IMR-90 (cell line): ENCODE measurements around the gene KIF9. TPM values are rescaled to one million over a fixed set of nuclear protein-coding genes. Genes with fewer than 3 reads are reported as not detected.

Experiments used
- ATAC-seq: fragments of 200-7000 bp; cut with Tn5 transposase; 2 replicates; pipeline ENCODE4 v1.9.1; 2020; ENCODE audit warnings: low read depth, mild to moderate bottlenecking, moderate library complexity
- BruUV-seq: library from RNA; stranded (reverse); fragments of 400-500 nt; replicated peaks from 2 replicates; lab custom pipeline; 2021; lab: Mats Ljungman, UMichigan
- CTCF ChIA-PET: fragments of 300-600 bp; formaldehyde crosslinking; extraction: SDS; loops from one replicate; lab custom pipeline; 2021; ENCODE audit warnings: antibody characterized with exemption; lab: Yijun Ruan, JAX
- POLR2A ChIA-PET: fragments of 300-600 bp; sonication (Branson Sonifier 250); formaldehyde crosslinking; loops from one replicate; lab custom pipeline; 2022; ENCODE audit warnings: antibody characterized with exemption; ENCODE audit not compliant: unreplicated experiment; lab: Charles Lee
- DNase-seq: peaks from one replicate; pipeline ENCODE4 v3.0.0; 2013
- H2AFZ ChIP-seq: replicated peaks from 2 replicates; pipeline ENCODE3; 2013; ENCODE audit warnings: low read length, mild to moderate bottlenecking; ENCODE audit not compliant: poor library complexity
- H2AK5ac ChIP-seq: 2 replicates; pipeline ENCODE4 v1.6.1; 2013; ENCODE audit warnings: low read depth, low read length, inconsistent platforms
- H2AK9ac ChIP-seq: replicated peaks from 2 replicates; pipeline ENCODE3; 2013; ENCODE audit warnings: mild to moderate bottlenecking, low read depth, low read length, moderate library complexity; ENCODE audit not compliant: poor library complexity
- H2BK120ac ChIP-seq: 2 replicates; pipeline ENCODE4 v1.6.1; 2013; ENCODE audit warnings: low read depth, low read length, inconsistent platforms
- H2BK15ac ChIP-seq: 3 replicates; pipeline ENCODE4 v1.6.1; 2013; ENCODE audit warnings: low read depth, low read length, inconsistent platforms
- H2BK20ac ChIP-seq: 2 replicates; pipeline ENCODE4 v1.6.1; 2013; ENCODE audit warnings: low read depth, mild to moderate bottlenecking, inconsistent platforms, low read length, moderate library complexity
- H2BK5ac ChIP-seq: 2 replicates; pipeline ENCODE4 v1.6.1; 2013; ENCODE audit warnings: mild to moderate bottlenecking, low read depth, low read length, inconsistent platforms; ENCODE audit not compliant: poor library complexity, severe bottlenecking
- H3K14ac ChIP-seq: replicated peaks from 2 replicates; pipeline ENCODE4 v1.6.1; 2013; ENCODE audit warnings: low read depth, low read length, inconsistent platforms
- H3K18ac ChIP-seq: 2 replicates; pipeline ENCODE4 v1.6.1; 2013; ENCODE audit warnings: low read depth, low read length, control low read depth
- H3K23ac ChIP-seq: 2 replicates; pipeline ENCODE4 v1.6.1; 2013; ENCODE audit warnings: low read depth, low read length, inconsistent platforms
- H3K27ac ChIP-seq: 2 replicates; pipeline ENCODE4 v1.5.1; 2013; ENCODE audit warnings: mild to moderate bottlenecking, control low read depth, low read length; ENCODE audit not compliant: insufficient read depth
- H3K27me3 ChIP-seq: 2 replicates; pipeline ENCODE4 v1.6.1; 2013; ENCODE audit warnings: low read length; ENCODE audit not compliant: control insufficient read depth, insufficient read depth
- H3K36me3 ChIP-seq: 2 replicates; pipeline ENCODE4 v1.6.1; 2013; ENCODE audit warnings: low read length, mixed read lengths; ENCODE audit not compliant: control insufficient read depth, insufficient read depth
- H3K4ac ChIP-seq: 2 replicates; pipeline ENCODE4 v1.6.1; 2013; ENCODE audit warnings: low read depth, low read length, inconsistent platforms
- H3K4me1 ChIP-seq: 2 replicates; pipeline ENCODE4 v1.6.1; 2013; ENCODE audit warnings: low read length, mixed read lengths; ENCODE audit not compliant: control insufficient read depth, insufficient read depth
- H3K4me2 ChIP-seq: 2 replicates; pipeline ENCODE4 v1.6.1; 2013; ENCODE audit warnings: low read depth, mild to moderate bottlenecking, control low read depth, low read length, moderate library complexity
- H3K4me3 ChIP-seq: 2 replicates; pipeline ENCODE4 v1.5.1; 2013; ENCODE audit warnings: low read depth, mild to moderate bottlenecking, control low read depth, low read length, moderate library complexity; ENCODE audit not compliant: insufficient read depth
- H3K56ac ChIP-seq: 2 replicates; pipeline ENCODE4 v1.6.1; 2013; ENCODE audit warnings: low read length, inconsistent platforms; ENCODE audit not compliant: insufficient read depth; ENCODE audit errors: extremely low read depth
- H3K79me1 ChIP-seq, 2 experiments: 2 replicates each; pipeline ENCODE4 v1.6.1; 2013; ENCODE audit warnings: low read length in 2 of 2, inconsistent platforms in 1 of 2, low read depth in 1 of 2
- H3K9ac ChIP-seq: 2 replicates; pipeline ENCODE4 v1.6.1; 2013; ENCODE audit warnings: low read depth, low read length, control low read depth
- H3K9me1 ChIP-seq: 2 replicates; pipeline ENCODE4 v1.6.1; 2013; ENCODE audit warnings: low read length, inconsistent platforms; ENCODE audit not compliant: insufficient read depth
- H3K9me3 ChIP-seq: 2 replicates; pipeline ENCODE4 v1.6.1; 2013; ENCODE audit warnings: low read length; ENCODE audit not compliant: control insufficient read depth, insufficient read depth
- H4K20me1 ChIP-seq: 2 replicates; pipeline ENCODE4 v1.6.1; 2013; ENCODE audit warnings: low read length, inconsistent platforms; ENCODE audit not compliant: insufficient read depth
- H4K5ac ChIP-seq: 2 replicates; pipeline ENCODE4 v1.6.1; 2013; ENCODE audit warnings: mild to moderate bottlenecking, low read depth, low read length, control low read depth
- H4K8ac ChIP-seq, 2 experiments: 2 replicates each; pipeline ENCODE4 v1.6.1; 2013; ENCODE audit warnings: low read depth in 2 of 2, low read length in 2 of 2, control low read depth in 1 of 2, inconsistent platforms in 1 of 2
- H4K91ac ChIP-seq: 2 replicates; pipeline ENCODE4 v1.6.1; 2013; ENCODE audit warnings: low read depth, low read length, inconsistent platforms; ENCODE audit not compliant: insufficient read depth
- BHLHE40 ChIP-seq: fragments of 150-350 bp; IDR thresholded peaks from 2 replicates; pipeline ENCODE4 v1.6.1; 2016; ENCODE audit warnings: mild to moderate bottlenecking, low read depth, low read length
- CEBPB ChIP-seq: IDR thresholded peaks from 2 replicates; pipeline ENCODE4 v1.6.1; 2012; ENCODE audit warnings: low read depth, low read length, improper control_type of control experiment
- CHD1 ChIP-seq: IDR thresholded peaks from 2 replicates; pipeline ENCODE4 v1.6.1; 2012; ENCODE audit warnings: low read depth, low read length, improper control_type of control experiment
- FOS ChIP-seq: fragments of 150-350 bp; IDR thresholded peaks from 2 replicates; pipeline ENCODE4 v1.6.1; 2016; ENCODE audit warnings: low read depth, low read length
- MXI1 ChIP-seq: IDR thresholded peaks from 2 replicates; pipeline ENCODE4 v1.6.1; 2012; ENCODE audit warnings: low read depth, mild to moderate bottlenecking, low read length, moderate library complexity, borderline replicate concordance
- NFE2L2 ChIP-seq: fragments of 150-350 bp; IDR thresholded peaks from 2 replicates; pipeline ENCODE4 v1.6.1; 2016; ENCODE audit warnings: low read depth, mild to moderate bottlenecking, low read length
- POLR2A ChIP-seq: IDR thresholded peaks from 2 replicates; pipeline ENCODE4 v1.6.1; 2012; ENCODE audit warnings: mild to moderate bottlenecking, low read depth, low read length
- RAD21 ChIP-seq: IDR thresholded peaks from 2 replicates; pipeline ENCODE4 v1.6.1; 2012; ENCODE audit warnings: low read length, improper control_type of control experiment
- RCOR1 ChIP-seq: IDR thresholded peaks from 2 replicates; pipeline ENCODE4 v1.6.1; 2012; ENCODE audit warnings: mild to moderate bottlenecking, low read length, improper control_type of control experiment; ENCODE audit not compliant: insufficient replicate concordance
- SMC3 ChIP-seq: fragments of 150-350 bp; IDR thresholded peaks from 2 replicates; pipeline ENCODE4 v1.6.1; 2016; ENCODE audit warnings: low read depth, mild to moderate bottlenecking, antibody characterized with exemption, low read length, moderate library complexity
- USF2 ChIP-seq: fragments of 150-350 bp; IDR thresholded peaks from 2 replicates; pipeline ENCODE4 v1.6.1; 2017; ENCODE audit warnings: mild to moderate bottlenecking, antibody characterized with exemption, low read length, low read depth
- WGBS, 2 experiments: methylation state at CpG; one replicate each; pipeline versions ENCODE4 v1.1.5 to v1.1.7; 2013; ENCODE audit warnings: missing lambda C conversion rate in 2 of 2; ENCODE audit not compliant: insufficient read length in 1 of 2; ENCODE audit errors: extremely low coverage in 2 of 2; 5-methylcytosine and 5-hydroxymethylcytosine counted together
- dilution Hi-C: fragments of 300-500 bp; cut with HindIII; formaldehyde crosslinking; loops from one replicate; pipeline ENCODE4 v1.14.3; 2018; ENCODE audit warnings: low sequenced_read_pairs; ENCODE audit not compliant: unreplicated experiment
- in situ Hi-C: fragments of 300-500 bp; cut with MboI; formaldehyde crosslinking; loops from 3 replicates; pipeline ENCODE4 v1.14.3; 2019; ENCODE audit warnings: low sequenced_read_pairs, inconsistent platforms, mixed read lengths
- intact Hi-C: fragments of 100-400 bp; cut with micrococcal nuclease; formaldehyde crosslinking; loops from 2 replicates; pipeline ENCODE4 v1.10.0; 2022
- polyA plus RNA-seq, 3 experiments: library from polyadenylated mRNA; depleted of rRNA; stranded (reverse); fragments of >200 nt; gene quantifications; 2 replicates each; pipeline ENCODE4 v1.2.3, GENCODE V29; 2012; ENCODE audit warnings: low replicate concordance in 1 of 3
- total RNA-seq: library from RNA; depleted of rRNA; stranded (reverse); fragments of >200 nt; gene quantifications from 2 replicates; pipeline ENCODE4 v1.2.3, GENCODE V29; 2012

Gene KIF9
- total and polyA plus RNA-seq, 2 of the 4 experiments (the other 2 are of a cell fraction): 1.8 to 5.0 TPM

GRCh38 chr3:47313341-47314055 is 30.9 kb upstream of the KIF9 start:
- H4K5ac ChIP-seq: no peak overlapping the region
- H2BK120ac ChIP-seq: no peak overlapping the region
- no peak overlapping the region for H2AK9ac ChIP-seq
- H2BK20ac ChIP-seq: no peak overlapping the region
- intact Hi-C loops: loop anchor here (2.0 kb wide), 1 partner anchor 29 kb away; no protein-coding TSS in a partner anchor
- peaks cover 4% of the 10 kb centered on the region; the same call in 1 of the 2 replicates for H3K9me1 ChIP-seq
- H2BK15ac ChIP-seq: no peak overlapping the region
- dilution Hi-C loops: no loop called here
- peaks cover 15 to 44% of the 10 kb centered on the region in 2 experiments for H3K79me1 ChIP-seq
- no peak overlapping the region for H3K27ac ChIP-seq
- no peak overlapping the region for H4K91ac ChIP-seq
- H3K18ac ChIP-seq: no peak overlapping the region
- ChIA-PET CTCF (interaction anchor here (0.7 kb wide), 1 partner anchor 24 kb away, joined by 5 read pairs; no protein-coding TSS in a partner anchor), POLR2A (no interaction called here)
- in situ Hi-C loops: no loop called here
- no peaks in the 10 kb centered on the region for H3K9me3 ChIP-seq
- no peak overlapping the region for H3K4me3 ChIP-seq
- H4K8ac ChIP-seq: no peak overlapping the region
- no TSS peak for BruUV-seq
- H3K4ac ChIP-seq: no peak overlapping the region
- no peak overlapping the region for H2AFZ ChIP-seq
- no peak overlapping the region for H3K56ac ChIP-seq
- no peak for DNase-seq
- H3K23ac ChIP-seq: no peak overlapping the region
- peaks cover 3% of the 10 kb centered on the region for H3K4me1 ChIP-seq
- H3K9ac ChIP-seq: no peak overlapping the region
- H3K4me2 ChIP-seq: no peak overlapping the region
- TF ChIP-seq MXI1: no peak
- TF ChIP-seq NFE2L2: no peak
- TF ChIP-seq RCOR1: no peak
- TF ChIP-seq BHLHE40: no peak
- TF ChIP-seq POLR2A: no peak
- TF ChIP-seq CEBPB: no peak
- no peak for TF ChIP-seq FOS
- TF ChIP-seq RAD21: no peak
- TF ChIP-seq SMC3: no peak
- no peak for TF ChIP-seq USF2
- TF ChIP-seq CHD1: no peak
- WGBS, 2 experiments: 100% methylated on average over 1 of the region's 1 CpG; no CpG with 5 or more reads in 1 of the 2 experiments
- peaks cover 7% of the 10 kb centered on the region; the same call in 1 of the 2 replicates for H4K20me1 ChIP-seq
- H2BK5ac ChIP-seq: no peak overlapping the region
- no peaks in the 10 kb centered on the region for H3K27me3 ChIP-seq
- no peak overlapping the region for H2AK5ac ChIP-seq
- no peak overlapping the region for H3K14ac ChIP-seq
- ATAC-seq: no peak
- no peaks in the 10 kb centered on the region for H3K36me3 ChIP-seq
